ENCODE data around the gene CTNNA3. TPM values are rescaled to one million over a fixed set of nuclear protein-coding genes. Genes with fewer than 3 reads are reported as not detected.

Gene CTNNA3
- total RNA-seq, 2 donors from 2014 or later: 3.2 to 7.2 TPM

GRCh38 chr10:66671562-66671961 lies 1024.4 kb downstream of the CTNNA3 start:
- H3K9me3 Mint-ChIP-seq: no peaks in the 10 kb centered on the region
- DNase-seq: no peak
- H3K27ac Mint-ChIP-seq: no peak overlapping the region
- Histone ChIP-seq H3K4me1 (ENCODE audit: control insufficient read depth, insufficient read depth, low read length) (no peaks in the 10 kb centered on the region), H3K27me3 (ENCODE audit: control insufficient read depth, insufficient read depth, low read length, poor library complexity, severe bottlenecking) (no peaks in the 10 kb centered on the region), H3K9me3 (ENCODE audit: control insufficient read depth, low read length) (no peaks in the 10 kb centered on the region), H3K9ac (ENCODE audit: extremely low read depth, low read length, poor library complexity, severe bottlenecking) (no peak overlapping the region), H3K4me3 (ENCODE audit: low read length) (no peak overlapping the region), H3K27ac (ENCODE audit: low read depth, low read length) (no peak overlapping the region), H3K36me3 (ENCODE audit: control insufficient read depth, insufficient read depth, low read length) (no peaks in the 10 kb centered on the region)
- TF ChIP-seq CTCF (conservative IDR thresholded peaks at IDR 0.05): no peak
- no peaks in the 10 kb centered on the region for H3K36me3 Mint-ChIP-seq (ENCODE audit: low read depth)
- H3K27me3 Mint-ChIP-seq (ENCODE audit: insufficient read depth): no peaks in the 10 kb centered on the region
- H3K4me1 Mint-ChIP-seq: no peaks in the 10 kb centered on the region
- 83% methylated on average over 1 of the region's 1 CpG; no CpG with 5 or more reads in 1 of the 2 experiments for WGBS, 2 experiments (ENCODE audit: insufficient coverage in 1 of 2, insufficient read length in 1 of 2)
- H3K4me3 Mint-ChIP-seq: no peak overlapping the region

GRCh38 chr10:66671064-66671463 lies 1024.9 kb downstream of the CTNNA3 start:
- Mint-ChIP-seq H3K36me3 (ENCODE audit: low read depth) (no peaks in the 10 kb centered on the region), H3K4me3 (no peak overlapping the region), H3K27me3 (ENCODE audit: insufficient read depth) (no peaks in the 10 kb centered on the region), H3K27ac (no peak overlapping the region), H3K9me3 (no peaks in the 10 kb centered on the region), H3K4me1 (no peaks in the 10 kb centered on the region)
- H3K4me3 ChIP-seq (ENCODE audit: low read length): no peak overlapping the region
- no peaks in the 10 kb centered on the region for H3K27me3 ChIP-seq (ENCODE audit: control insufficient read depth, insufficient read depth, low read length, poor library complexity, severe bottlenecking)
- no peaks in the 10 kb centered on the region for H3K4me1 ChIP-seq (ENCODE audit: control insufficient read depth, insufficient read depth, low read length)
- DNase-seq: no peak
- no peaks in the 10 kb centered on the region for H3K36me3 ChIP-seq (ENCODE audit: control insufficient read depth, insufficient read depth, low read length)
- no peaks in the 10 kb centered on the region for H3K9me3 ChIP-seq (ENCODE audit: control insufficient read depth, low read length)
- no CpG with 5 or more reads among the region's 1 CpG for WGBS, 2 experiments (ENCODE audit: insufficient coverage in 1 of 2, insufficient read length in 1 of 2)
- no peak for TF ChIP-seq CTCF (conservative IDR thresholded peaks at IDR 0.05)
- no peak overlapping the region for H3K27ac ChIP-seq (ENCODE audit: low read depth, low read length)
- H3K9ac ChIP-seq (ENCODE audit: extremely low read depth, low read length, poor library complexity, severe bottlenecking): no peak overlapping the region

- no peak overlapping the region for H3K9ac ChIP-seq (ENCODE audit: extremely low read depth, low read length, poor library complexity, severe bottlenecking)
- no peaks in the 10 kb centered on the region for H3K27me3 Mint-ChIP-seq (ENCODE audit: insufficient read depth)
- H3K36me3 Mint-ChIP-seq (ENCODE audit: low read depth): no peaks in the 10 kb centered on the region
- no peaks in the 10 kb centered on the region for H3K4me1 Mint-ChIP-seq
- no peak overlapping the region for H3K4me3 Mint-ChIP-seq
- H3K36me3 ChIP-seq (ENCODE audit: control insufficient read depth, insufficient read depth, low read length): no peaks in the 10 kb centered on the region
- H3K4me1 ChIP-seq (ENCODE audit: control insufficient read depth, insufficient read depth, low read length): no peaks in the 10 kb centered on the region
- H3K9me3 Mint-ChIP-seq: peaks cover 17% of the 10 kb centered on the region
- H3K4me3 ChIP-seq (ENCODE audit: low read length): no peak overlapping the region
- H3K27ac ChIP-seq (ENCODE audit: low read depth, low read length): no peak overlapping the region
- H3K27me3 ChIP-seq (ENCODE audit: control insufficient read depth, insufficient read depth, low read length, poor library complexity, severe bottlenecking): no peaks in the 10 kb centered on the region
- TF ChIP-seq CTCF (conservative IDR thresholded peaks at IDR 0.05): no peak
- DNase-seq: no peak
- H3K27ac Mint-ChIP-seq: no peak overlapping the region
- peaks cover 24% of the 10 kb centered on the region for H3K9me3 ChIP-seq (ENCODE audit: control insufficient read depth, low read length)
These were observed 1039.5 kb downstream of the CTNNA3 start for GRCh38 chr10:66656499-66656898.
